HG02623 (cell line): ENCODE results near the gene SLC27A6.
"Not testable (repeated sequence)": the region's sequence is repeated elsewhere in the genome, so short reads cannot be mapped to it uniquely, and the experiment has no call there.

Source experiments
- ATAC-seq: cut with Tn5 transposase; IDR thresholded peaks from one replicate; pipeline ENCODE4 v1.9.1; 2021; ENCODE audit warnings: moderate library complexity; ENCODE audit not compliant: unreplicated experiment

Gene SLC27A6

GRCh38 chr5:128965011-128965637, at the start of gene SLC27A6:
TSS of gene SLC27A6 (plus strand) at chr5:128965488. CDS start at chr5:128966138, 650 bp downstream.
- no peak for ATAC-seq

GRCh38 chr5:128919542-128919941, 45.7 kb upstream of the SLC27A6 start:
- no peak for ATAC-seq

- ATAC-seq = no peak
Observed at GRCh38 chr5:128920345-128921215, 44.7 kb upstream of the SLC27A6 start.

- no peak for ATAC-seq
Observed at GRCh38 chr5:128924299-128924698, 41.0 kb upstream of the SLC27A6 start.

DNA sequence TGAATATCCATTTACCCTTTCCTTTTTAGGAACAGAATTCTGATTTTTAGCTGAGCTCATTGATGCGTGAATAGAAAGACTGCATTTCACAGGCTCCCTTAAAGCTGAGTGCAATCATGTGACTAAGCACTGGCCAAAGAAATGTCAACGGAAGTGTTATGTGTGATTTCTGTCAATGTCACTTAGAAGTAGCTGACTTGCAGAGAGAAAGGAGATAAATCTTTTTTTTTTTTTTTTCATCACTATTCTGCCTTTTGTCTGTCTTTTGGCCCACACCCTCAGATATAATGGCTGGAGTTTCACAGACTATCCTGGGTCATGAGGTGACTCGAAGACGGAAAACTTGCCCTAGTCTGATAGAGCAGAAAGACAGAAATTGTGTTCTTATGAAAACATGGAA, 39.3 kb upstream of the SLC27A6 start:
- no peak for ATAC-seq

DNA sequence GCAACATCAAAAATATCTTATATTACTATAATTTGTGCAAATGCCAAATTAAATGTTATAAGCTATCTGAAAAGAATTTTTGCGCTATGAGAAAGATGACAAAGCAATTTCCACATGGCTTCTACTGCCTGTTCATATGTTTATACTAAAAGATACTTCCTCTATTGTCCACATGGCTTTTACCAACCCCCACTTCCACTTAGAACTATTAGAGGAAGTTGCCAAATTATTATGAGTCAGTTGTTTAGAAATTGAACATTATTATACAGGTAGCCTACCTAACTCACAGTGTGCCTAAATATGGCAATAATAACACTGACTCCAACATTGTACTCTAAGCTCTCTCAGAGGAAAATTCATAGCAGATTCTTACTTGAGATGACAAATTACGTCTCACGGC, 37.6 kb upstream of the SLC27A6 start:
- ATAC-seq = no peak

DNA sequence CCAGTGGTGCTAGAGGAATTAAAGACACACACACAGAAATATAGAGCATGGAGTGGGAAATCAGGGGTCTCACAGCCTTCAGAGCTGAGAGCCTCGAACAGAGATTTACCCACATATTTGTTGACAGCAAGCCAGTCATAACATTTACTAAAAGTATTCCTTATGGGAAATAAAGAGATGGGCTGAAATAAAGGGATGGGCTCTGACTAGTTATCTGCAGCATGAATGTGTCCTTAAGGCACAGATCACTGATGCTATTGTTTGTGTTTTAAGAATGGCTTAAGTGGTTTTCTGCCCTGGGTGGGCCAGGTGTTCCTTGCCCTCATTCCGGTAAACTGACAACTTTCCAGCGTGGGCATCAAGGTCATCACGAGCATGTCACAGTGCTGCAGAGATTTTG, 33.1 kb upstream of the SLC27A6 start:
- ATAC-seq = not testable (repeated sequence)

DNA sequence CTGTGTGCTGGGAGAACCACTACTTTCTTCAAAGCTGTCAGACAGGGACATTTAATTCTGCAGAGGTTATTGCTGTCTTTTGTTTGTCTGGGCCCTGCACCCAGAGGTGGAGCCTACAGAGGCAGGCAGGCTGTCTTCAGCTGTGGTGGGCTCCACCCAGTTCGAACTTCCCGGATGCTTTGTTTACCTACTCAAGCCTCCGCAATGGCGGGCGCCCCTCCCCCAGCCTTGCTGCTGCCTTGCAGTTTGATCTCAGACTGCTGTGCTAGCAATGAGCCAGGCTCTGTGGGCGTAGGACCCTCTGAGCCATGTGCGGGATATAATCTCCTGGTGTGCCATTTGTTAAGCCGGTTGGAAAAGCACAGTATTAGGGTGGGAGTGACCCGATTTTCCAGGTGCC, 22.2 kb upstream of the SLC27A6 start:
- not testable (repeated sequence) for ATAC-seq

GRCh38 chr5:128949847-128950546, 15.3 kb upstream of the SLC27A6 start:
- ATAC-seq = no peak

DNA sequence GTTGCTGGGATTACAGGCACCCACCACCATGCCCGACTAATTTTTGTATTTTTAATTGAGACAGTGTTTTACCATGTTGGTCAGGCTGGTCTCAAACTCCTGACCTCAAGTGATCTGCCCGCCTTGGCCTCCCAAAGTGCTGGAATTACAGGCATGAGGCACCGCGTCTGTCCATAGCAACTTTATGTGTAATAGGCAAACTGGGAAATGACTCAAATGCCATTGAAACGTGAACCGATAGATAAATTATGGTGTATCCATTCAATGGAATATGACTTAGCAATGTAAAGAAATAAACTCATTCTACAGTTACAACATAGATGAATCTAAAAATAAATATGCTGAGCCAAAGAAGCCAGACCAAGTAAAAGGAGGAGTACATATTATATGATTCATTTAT, 14.0 kb upstream of the SLC27A6 start:
- ATAC-seq = not testable (repeated sequence)

GRCh38 chr5:128956164-128956563, 9.1 kb upstream of the SLC27A6 start:
- ATAC-seq = no peak

DNA sequence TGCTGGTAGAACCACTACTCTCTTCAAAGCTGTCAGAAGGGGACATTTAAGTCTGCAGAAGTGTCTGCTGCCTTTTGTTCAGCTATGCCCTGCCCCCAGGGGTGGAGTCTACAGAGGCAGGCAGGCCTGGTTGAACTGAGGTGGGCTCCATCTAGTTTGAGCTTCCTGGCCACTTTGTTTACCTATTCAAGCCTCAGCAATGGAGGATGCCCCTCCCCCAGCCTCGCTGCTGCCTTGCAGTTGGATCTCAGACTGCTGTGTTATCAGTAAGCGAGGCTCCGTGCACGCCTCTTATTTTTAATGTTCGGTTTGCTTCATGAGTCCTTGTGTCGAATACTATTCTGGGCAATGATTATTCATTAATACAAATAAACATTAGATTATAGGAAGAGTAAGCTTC, 3.1 kb upstream of the SLC27A6 start:
- no peak for ATAC-seq

DNA sequence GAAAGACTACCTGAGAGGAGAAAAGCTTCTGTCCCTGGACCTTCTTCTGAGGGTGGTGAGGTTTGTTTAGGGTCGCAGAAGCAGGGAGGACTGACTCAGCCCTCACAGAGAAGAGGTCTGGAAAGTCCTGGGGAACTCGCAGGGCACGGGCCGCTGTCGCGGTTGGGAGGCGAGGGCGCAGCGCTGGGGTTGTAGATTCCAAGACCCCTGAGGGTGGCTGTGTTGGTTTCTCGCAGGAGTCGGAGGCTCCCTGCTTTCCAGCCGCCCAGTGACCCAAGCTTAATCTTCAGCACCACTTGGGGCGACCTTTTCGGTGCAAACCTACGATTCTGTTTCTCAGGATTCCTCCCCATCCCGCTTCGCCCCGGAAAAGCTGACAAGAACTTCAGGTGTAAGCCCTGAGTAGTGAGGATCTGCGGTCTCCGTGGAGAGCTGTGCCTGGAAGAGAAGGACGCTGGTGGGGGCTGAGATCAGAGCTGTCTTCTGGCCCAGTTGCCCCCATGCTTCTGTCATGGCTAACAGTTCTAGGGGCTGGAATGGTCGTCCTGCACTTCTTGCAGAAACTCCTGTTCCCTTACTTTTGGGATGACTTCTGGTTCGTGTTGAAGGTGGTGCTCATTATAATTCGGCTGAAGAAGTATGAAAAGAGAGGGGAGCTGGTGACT, 482 bp downstream of the SLC27A6 start:
- no peak for ATAC-seq

GRCh38 chr5:128966375-128966774, 1.1 kb downstream of the SLC27A6 start:
- ATAC-seq = no peak

- no peak for ATAC-seq
Observed at GRCh38 chr5:128966846-128967245, 1.6 kb downstream of the SLC27A6 start.

DNA sequence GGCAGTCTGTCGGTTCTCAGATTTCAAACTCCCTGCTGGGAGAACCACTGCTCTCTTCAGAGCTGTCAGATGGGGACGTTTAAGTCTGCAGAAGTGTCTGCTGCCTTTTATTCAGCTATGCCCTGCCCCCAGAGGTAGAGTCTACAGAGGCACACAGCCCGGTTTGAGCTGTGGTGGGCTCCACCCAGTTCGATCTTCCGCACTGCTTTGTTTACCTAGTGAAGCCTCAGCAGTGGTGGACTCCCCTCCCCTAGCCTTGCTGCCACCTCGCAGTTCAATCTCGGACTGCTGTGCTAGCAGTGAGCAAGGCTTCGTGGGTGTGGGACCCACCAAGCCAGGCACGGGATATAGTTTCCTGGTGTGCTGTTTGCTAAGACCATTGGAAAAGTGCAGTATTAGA, 8.0 kb downstream of the SLC27A6 start:
- ATAC-seq = no peak

DNA sequence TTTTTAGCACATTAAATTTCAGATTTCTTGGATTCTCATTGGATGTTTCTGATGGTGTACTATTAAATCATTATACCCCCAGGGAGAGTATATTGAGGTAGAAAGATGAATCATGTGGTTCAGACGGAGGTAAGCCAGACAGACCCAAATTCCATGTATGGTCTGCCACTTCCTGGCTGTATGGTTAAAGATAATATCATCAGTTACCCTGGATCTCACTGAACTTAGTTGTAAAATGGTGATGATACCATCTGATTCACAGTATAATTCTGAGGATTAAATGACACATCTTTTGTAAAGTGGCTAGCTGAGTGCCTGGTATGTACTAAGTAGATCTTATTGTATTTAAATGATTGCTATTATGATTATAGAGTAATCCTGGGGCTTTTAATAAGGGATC, 9.3 kb downstream of the SLC27A6 start:
- no peak for ATAC-seq

GRCh38 chr5:128979761-128980160, 14.5 kb downstream of the SLC27A6 start:
- no peak for ATAC-seq

DNA sequence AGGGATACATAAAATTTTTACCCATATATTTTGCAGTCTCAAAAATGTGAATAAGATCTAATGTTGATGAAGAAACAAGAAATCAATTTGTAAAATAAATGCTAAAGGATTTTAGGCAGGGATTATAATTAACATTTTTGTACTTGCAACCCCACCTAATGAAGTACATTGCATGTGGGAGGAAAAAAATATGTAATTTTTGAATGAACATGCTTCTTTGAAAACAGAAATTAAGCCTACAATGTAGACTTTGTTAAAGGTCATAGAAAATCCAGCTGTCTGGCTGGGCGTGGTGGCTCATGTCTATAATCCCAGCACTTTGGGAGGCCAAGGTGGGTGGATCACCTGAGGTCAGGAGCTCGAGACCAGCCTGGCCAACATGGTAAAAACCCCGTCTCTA, 15.6 kb downstream of the SLC27A6 start:
- ATAC-seq = no peak

GRCh38 chr5:128984480-128984879, 19.2 kb downstream of the SLC27A6 start:
- no peak for ATAC-seq

DNA sequence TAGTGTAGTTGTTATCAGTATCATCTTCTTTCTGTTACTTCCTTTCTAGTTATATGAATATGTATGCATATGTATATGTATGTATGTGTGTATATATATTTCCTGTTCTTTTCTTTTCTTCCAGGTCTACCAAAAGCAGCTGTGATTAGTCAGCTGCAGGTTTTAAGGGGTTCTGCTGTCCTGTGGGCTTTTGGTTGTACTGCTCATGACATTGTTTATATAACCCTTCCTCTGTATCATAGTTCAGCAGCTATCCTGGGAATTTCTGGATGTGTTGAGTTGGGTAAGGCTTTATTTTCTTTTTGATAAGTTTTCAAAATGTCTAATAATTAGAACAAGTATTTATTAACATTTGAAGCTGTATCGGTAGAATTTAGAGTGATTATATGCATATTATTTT, 23.2 kb downstream of the SLC27A6 start:
- no peak for ATAC-seq
